GM19463 (cell line): ENCODE data around the gene B4GALT3.

Experiments used
- ATAC-seq: cut with Tn5 transposase; IDR thresholded peaks from one replicate; pipeline ENCODE4 v1.9.1; 2021; ENCODE audit warnings: mild to moderate bottlenecking, moderate library complexity; ENCODE audit not compliant: unreplicated experiment

The B4GALT3 gene

GRCh38 chr1:161188381-161188780, 11.1 kb upstream of the B4GALT3 start:
- no peak for ATAC-seq

- no peak for ATAC-seq
Observed at GRCh38 chr1:161187311-161187710, 10.0 kb upstream of the B4GALT3 start.

GRCh38 chr1:161185732-161186311, 8.5 kb upstream of the B4GALT3 start:
- peak; percentile 20 for ATAC-seq

- ATAC-seq = peak; percentile 63
Observed at GRCh38 chr1:161185282-161185682, 8.0 kb upstream of the B4GALT3 start.

- peak; percentile 49 for ATAC-seq
Observed at GRCh38 chr1:161182214-161182613, 4.9 kb upstream of the B4GALT3 start.

- no peak for ATAC-seq
Observed at GRCh38 chr1:161180639-161181038, 3.3 kb upstream of the B4GALT3 start.

GRCh38 chr1:161179698-161180097, 2.4 kb upstream of the B4GALT3 start:
- no peak for ATAC-seq

- no peak for ATAC-seq
Observed at GRCh38 chr1:161177936-161178244, 583 bp upstream of the B4GALT3 start.

- no peak for ATAC-seq
Observed at GRCh38 chr1:161176468-161177111, 717 bp downstream of the B4GALT3 start.

GRCh38 chr1:161175771-161176453, 1.4 kb downstream of the B4GALT3 start:
- no peak for ATAC-seq

GRCh38 chr1:161174911-161175310, 2.4 kb downstream of the B4GALT3 start:
- ATAC-seq = no peak

- no peak for ATAC-seq
Observed at GRCh38 chr1:161173711-161174110, 3.6 kb downstream of the B4GALT3 start.

GRCh38 chr1:161172776-161173376, 4.4 kb downstream of the B4GALT3 start:
- ATAC-seq = no peak

- ATAC-seq = no peak
Observed at GRCh38 chr1:161172349-161172748, 5.0 kb downstream of the B4GALT3 start.

- ATAC-seq = no peak
Observed at GRCh38 chr1:161171696-161172095, 5.6 kb downstream of the B4GALT3 start.

- ATAC-seq = no peak
Observed at GRCh38 chr1:161171191-161171590, 6.1 kb downstream of the B4GALT3 start.

GRCh38 chr1:161168906-161169305, 8.4 kb downstream of the B4GALT3 start:
- ATAC-seq = no peak

GRCh38 chr1:161166669-161167548, 10.4 kb downstream of the B4GALT3 start:
- no peak for ATAC-seq

- ATAC-seq = peak; percentile 95
Observed at GRCh38 chr1:161165742-161166668, 11.3 kb downstream of the B4GALT3 start, which contains the start of gene PPOX. Gene PPOX (plus strand): TSS chr1:161166426. CDS start chr1:161166848, 422 bp downstream.
